Measurements from ENCODE around the gene FBXL16. TPM values are rescaled to one million over a fixed set of nuclear protein-coding genes. Genes with fewer than 3 reads are reported as not detected.

Gene FBXL16
- total and polyA plus RNA-seq, 9 of the 15 experiments (the other 6 are each of a cell fraction or from before 2014, with no cell fraction given): 0.21 to 8.2 (median 1.7) TPM

DNA sequence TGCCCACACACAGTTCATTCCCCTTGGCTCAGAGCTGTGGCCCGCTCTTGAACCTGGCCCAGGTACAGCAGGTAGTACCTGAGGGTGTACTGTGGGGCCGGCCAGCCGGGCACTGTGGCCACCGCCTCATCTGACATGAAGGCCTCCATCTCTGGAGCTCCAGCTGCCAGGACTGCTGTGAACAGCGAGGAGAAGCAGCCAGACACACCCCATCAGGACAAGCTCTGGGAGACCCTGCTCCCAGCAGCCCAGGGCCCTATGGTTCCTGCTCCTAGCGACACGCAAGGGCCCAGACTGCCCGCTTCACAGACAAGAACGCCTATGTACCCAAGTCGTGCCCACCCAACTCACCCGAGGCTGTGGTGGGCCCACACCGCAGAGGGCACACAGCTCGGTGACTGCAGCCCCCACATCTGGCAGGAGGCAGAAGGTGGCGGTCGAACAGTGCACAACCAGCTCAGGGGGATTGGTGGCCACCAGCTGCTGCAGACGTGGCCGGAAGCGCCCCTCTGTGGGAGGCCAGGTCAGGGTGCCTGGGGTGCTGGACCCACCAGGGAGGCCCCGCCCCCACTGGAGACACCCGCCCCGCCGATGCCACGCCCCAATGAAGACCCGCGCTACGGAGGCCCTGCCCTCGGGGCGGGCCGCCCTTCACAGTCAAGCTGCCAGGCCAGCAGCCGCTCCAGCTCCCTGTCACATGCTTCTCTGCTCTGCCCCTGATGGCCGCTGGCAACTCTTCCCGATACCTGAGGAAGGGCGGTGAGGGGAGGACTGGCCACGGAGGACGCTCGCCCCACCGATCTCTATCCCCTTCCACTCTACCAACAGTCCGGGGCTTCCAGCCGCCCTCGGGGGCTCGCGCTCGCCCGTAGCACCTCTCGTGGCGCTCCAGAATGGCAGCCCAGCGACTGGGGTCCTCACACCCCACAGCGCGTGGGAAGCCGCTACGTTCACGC is 26.5 kb downstream of the FBXL16 start (continued):
- TF ChIP-seq, protein P1, sequence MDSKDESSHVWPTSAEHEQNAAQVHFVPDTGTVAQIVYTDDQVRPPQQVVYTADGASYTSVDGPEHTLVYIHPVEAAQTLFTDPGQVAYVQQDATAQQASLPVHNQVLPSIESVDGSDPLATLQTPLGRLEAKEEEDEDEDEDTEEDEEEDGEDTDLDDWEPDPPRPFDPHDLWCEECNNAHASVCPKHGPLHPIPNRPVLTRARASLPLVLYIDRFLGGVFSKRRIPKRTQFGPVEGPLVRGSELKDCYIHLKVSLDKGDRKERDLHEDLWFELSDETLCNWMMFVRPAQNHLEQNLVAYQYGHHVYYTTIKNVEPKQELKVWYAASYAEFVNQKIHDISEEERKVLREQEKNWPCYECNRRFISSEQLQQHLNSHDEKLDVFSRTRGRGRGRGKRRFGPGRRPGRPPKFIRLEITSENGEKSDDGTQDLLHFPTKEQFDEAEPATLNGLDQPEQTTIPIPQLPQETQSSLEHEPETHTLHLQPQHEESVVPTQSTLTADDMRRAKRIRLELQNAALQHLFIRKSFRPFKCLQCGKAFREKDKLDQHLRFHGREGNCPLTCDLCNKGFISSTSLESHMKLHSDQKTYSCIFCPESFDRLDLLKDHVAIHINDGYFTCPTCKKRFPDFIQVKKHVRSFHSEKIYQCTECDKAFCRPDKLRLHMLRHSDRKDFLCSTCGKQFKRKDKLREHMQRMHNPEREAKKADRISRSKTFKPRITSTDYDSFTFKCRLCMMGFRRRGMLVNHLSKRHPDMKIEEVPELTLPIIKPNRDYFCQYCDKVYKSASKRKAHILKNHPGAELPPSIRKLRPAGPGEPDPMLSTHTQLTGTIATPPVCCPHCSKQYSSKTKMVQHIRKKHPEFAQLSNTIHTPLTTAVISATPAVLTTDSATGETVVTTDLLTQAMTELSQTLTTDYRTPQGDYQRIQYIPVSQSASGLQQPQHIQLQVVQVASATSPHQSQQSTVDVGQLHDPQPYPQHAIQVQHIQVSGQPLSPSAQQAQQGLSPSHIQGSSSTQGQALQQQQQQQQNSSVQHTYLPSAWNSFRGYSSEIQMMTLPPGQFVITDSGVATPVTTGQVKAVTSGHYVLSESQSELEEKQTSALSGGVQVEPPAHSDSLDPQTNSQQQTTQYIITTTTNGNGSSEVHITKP (IDR thresholded peaks at IDR 0.05; ENCODE audit: partially characterized antibody): no peak
- TF ChIP-seq, protein P2, sequence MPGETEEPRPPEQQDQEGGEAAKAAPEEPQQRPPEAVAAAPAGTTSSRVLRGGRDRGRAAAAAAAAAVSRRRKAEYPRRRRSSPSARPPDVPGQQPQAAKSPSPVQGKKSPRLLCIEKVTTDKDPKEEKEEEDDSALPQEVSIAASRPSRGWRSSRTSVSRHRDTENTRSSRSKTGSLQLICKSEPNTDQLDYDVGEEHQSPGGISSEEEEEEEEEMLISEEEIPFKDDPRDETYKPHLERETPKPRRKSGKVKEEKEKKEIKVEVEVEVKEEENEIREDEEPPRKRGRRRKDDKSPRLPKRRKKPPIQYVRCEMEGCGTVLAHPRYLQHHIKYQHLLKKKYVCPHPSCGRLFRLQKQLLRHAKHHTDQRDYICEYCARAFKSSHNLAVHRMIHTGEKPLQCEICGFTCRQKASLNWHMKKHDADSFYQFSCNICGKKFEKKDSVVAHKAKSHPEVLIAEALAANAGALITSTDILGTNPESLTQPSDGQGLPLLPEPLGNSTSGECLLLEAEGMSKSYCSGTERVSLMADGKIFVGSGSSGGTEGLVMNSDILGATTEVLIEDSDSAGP (CRISPR knock-in tag; IDR thresholded peaks at IDR 0.05): no peak
- TF ChIP-seq, protein P3, sequence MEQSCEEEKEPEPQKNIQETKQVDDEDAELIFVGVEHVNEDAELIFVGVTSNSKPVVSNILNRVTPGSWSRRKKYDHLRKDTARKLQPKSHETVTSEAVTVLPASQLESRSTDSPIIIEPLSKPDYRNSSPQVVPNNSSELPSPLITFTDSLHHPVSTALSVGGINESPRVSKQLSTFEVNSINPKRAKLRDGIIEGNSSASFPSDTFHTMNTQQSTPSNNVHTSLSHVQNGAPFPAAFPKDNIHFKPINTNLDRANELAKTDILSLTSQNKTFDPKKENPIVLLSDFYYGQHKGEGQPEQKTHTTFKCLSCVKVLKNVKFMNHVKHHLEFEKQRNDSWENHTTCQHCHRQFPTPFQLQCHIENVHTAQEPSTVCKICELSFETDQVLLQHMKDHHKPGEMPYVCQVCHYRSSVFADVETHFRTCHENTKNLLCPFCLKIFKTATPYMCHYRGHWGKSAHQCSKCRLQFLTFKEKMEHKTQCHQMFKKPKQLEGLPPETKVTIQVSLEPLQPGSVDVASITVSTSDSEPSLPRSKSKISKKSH (CRISPR knock-in tag; IDR thresholded peaks at IDR 0.05): no peak
- TF ChIP-seq BRD4 (IDR thresholded peaks at IDR 0.05) (no peak), POU5F1 (IDR thresholded peaks at IDR 0.05; ENCODE audit: borderline replicate concordance, low read depth, low read length, partially characterized antibody) (no peak), MEF2A (IDR thresholded peaks at IDR 0.05; ENCODE audit: control insufficient read depth, low read depth, low read length) (no peak), SNRNP70 (optimal IDR thresholded peaks at IDR 0.05; ENCODE audit: low read depth, low read length) (no peak)
- TF ChIP-seq, protein P4, sequence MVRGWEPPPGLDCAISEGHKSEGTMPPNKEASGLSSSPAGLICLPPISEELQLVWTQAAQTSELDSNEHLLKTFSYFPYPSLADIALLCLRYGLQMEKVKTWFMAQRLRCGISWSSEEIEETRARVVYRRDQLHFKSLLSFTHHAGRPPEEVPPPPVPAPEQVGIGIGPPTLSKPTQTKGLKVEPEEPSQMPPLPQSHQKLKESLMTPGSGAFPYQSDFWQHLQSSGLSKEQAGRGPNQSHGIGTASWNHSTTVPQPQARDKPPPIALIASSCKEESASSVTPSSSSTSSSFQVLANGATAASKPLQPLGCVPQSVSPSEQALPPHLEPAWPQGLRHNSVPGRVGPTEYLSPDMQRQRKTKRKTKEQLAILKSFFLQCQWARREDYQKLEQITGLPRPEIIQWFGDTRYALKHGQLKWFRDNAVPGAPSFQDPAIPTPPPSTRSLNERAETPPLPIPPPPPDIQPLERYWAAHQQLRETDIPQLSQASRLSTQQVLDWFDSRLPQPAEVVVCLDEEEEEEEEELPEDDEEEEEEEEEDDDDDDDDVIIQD (CRISPR knock-in tag; IDR thresholded peaks at IDR 0.05): no peak
- TF ChIP-seq, protein P5, sequence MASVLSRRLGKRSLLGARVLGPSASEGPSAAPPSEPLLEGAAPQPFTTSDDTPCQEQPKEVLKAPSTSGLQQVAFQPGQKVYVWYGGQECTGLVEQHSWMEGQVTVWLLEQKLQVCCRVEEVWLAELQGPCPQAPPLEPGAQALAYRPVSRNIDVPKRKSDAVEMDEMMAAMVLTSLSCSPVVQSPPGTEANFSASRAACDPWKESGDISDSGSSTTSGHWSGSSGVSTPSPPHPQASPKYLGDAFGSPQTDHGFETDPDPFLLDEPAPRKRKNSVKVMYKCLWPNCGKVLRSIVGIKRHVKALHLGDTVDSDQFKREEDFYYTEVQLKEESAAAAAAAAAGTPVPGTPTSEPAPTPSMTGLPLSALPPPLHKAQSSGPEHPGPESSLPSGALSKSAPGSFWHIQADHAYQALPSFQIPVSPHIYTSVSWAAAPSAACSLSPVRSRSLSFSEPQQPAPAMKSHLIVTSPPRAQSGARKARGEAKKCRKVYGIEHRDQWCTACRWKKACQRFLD (CRISPR knock-in tag; IDR thresholded peaks at IDR 0.05): no peak
- TF ChIP-seq, protein P6, sequence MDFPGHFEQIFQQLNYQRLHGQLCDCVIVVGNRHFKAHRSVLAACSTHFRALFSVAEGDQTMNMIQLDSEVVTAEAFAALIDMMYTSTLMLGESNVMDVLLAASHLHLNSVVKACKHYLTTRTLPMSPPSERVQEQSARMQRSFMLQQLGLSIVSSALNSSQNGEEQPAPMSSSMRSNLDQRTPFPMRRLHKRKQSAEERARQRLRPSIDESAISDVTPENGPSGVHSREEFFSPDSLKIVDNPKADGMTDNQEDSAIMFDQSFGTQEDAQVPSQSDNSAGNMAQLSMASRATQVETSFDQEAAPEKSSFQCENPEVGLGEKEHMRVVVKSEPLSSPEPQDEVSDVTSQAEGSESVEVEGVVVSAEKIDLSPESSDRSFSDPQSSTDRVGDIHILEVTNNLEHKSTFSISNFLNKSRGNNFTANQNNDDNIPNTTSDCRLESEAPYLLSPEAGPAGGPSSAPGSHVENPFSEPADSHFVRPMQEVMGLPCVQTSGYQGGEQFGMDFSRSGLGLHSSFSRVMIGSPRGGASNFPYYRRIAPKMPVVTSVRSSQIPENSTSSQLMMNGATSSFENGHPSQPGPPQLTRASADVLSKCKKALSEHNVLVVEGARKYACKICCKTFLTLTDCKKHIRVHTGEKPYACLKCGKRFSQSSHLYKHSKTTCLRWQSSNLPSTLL (IDR thresholded peaks at IDR 0.05): no peak

Measured in K562 (cell line).